Activated T-cell treated with anti-CD3 and anti-CD28 coated beads, Interleukin-2, amount 50 U/mL, for 24 hours (primary cell): ENCODE results near the gene RGS13.
"Not testable (repeated sequence)": the region's sequence is repeated elsewhere in the genome, so short reads cannot be mapped to it uniquely, and the experiment has no call there.

ENCODE experiments used
- DNase-seq: peaks from one replicate; pipeline ENCODE4 v3.0.0-alpha.2; 2020
- H3K27ac Mint-ChIP-seq: 2 replicates; pipeline ENCODE4 v1.8.0; 2020; ENCODE audit warnings: mild to moderate bottlenecking, mixed read lengths
- H3K27me3 Mint-ChIP-seq: 2 replicates; pipeline ENCODE4 v1.8.0; 2020; ENCODE audit warnings: mixed read lengths
- H3K36me3 Mint-ChIP-seq: 2 replicates; pipeline ENCODE4 v1.8.0; 2020; ENCODE audit warnings: low read depth, mixed read lengths
- H3K4me1 Mint-ChIP-seq: 2 replicates; pipeline ENCODE4 v1.8.0; 2020; ENCODE audit warnings: low read depth, mixed read lengths
- H3K4me3 Mint-ChIP-seq: 2 replicates; pipeline ENCODE4 v1.8.0; 2020; ENCODE audit warnings: mild to moderate bottlenecking, moderate library complexity, mixed read lengths
- H3K9me3 Mint-ChIP-seq: 2 replicates; pipeline ENCODE4 v1.8.0; 2020; ENCODE audit warnings: mixed read lengths

Gene RGS13

GRCh38 chr1:192682335-192682734 is 46.4 kb downstream of the RGS13 start:
- Mint-ChIP-seq H3K4me1 (no peaks in the 10 kb centered on the region), H3K9me3 (peaks cover 3% of the 10 kb centered on the region), H3K36me3 (no peaks in the 10 kb centered on the region), H3K27ac (no peak overlapping the region), H3K27me3 (peaks cover 8% of the 10 kb centered on the region), H3K4me3 (no peak overlapping the region)
- no peak for DNase-seq

- H3K9me3 Mint-ChIP-seq, H3K4me1 Mint-ChIP-seq, H3K27ac Mint-ChIP-seq, DNase-seq, H3K4me3 Mint-ChIP-seq, H3K36me3 Mint-ChIP-seq: not testable (repeated sequence)
- peaks cover 14% of the 10 kb centered on the region for H3K27me3 Mint-ChIP-seq
Observed at GRCh38 chr1:192683081-192683480, 47.1 kb downstream of the RGS13 start.

GRCh38 chr1:192689459-192689858 is 53.5 kb downstream of the RGS13 start:
- no peaks in the 10 kb centered on the region for H3K36me3 Mint-ChIP-seq
- H3K4me1 Mint-ChIP-seq: no peaks in the 10 kb centered on the region
- no peak overlapping the region for H3K27ac Mint-ChIP-seq
- H3K4me3 Mint-ChIP-seq: no peak overlapping the region
- DNase-seq: no peak
- H3K27me3 Mint-ChIP-seq: peaks cover 44% of the 10 kb centered on the region
- peaks cover 2% of the 10 kb centered on the region for H3K9me3 Mint-ChIP-seq

GRCh38 chr1:192691041-192691440 is 55.1 kb downstream of the RGS13 start:
- Mint-ChIP-seq H3K27me3 (peaks cover 45% of the 10 kb centered on the region), H3K9me3 (peaks cover 2% of the 10 kb centered on the region), H3K4me1 (no peaks in the 10 kb centered on the region), H3K36me3 (no peaks in the 10 kb centered on the region), H3K4me3 (no peak overlapping the region), H3K27ac (no peak overlapping the region)
- DNase-seq: no peak

GRCh38 chr1:192696082-192696481 is 60.1 kb downstream of the RGS13 start:
- Mint-ChIP-seq H3K36me3 (no peaks in the 10 kb centered on the region), H3K27ac (no peak overlapping the region), H3K4me3 (no peak overlapping the region), H3K4me1 (peaks cover 2% of the 10 kb centered on the region), H3K27me3 (peaks cover 23% of the 10 kb centered on the region), H3K9me3 (peaks cover 2% of the 10 kb centered on the region)
- no peak for DNase-seq

GRCh38 chr1:192697771-192698170 is 61.8 kb downstream of the RGS13 start:
- Mint-ChIP-seq H3K27me3 (peaks cover 14% of the 10 kb centered on the region), H3K36me3 (no peaks in the 10 kb centered on the region)

GRCh38 chr1:192698731-192699130 is 62.8 kb downstream of the RGS13 start:
- DNase-seq: no peak
- peaks cover 12% of the 10 kb centered on the region for H3K27me3 Mint-ChIP-seq
- H3K36me3 Mint-ChIP-seq: no peaks in the 10 kb centered on the region
- H3K9me3 Mint-ChIP-seq: no peaks in the 10 kb centered on the region
- no peak overlapping the region for H3K4me3 Mint-ChIP-seq
- no peak overlapping the region for H3K27ac Mint-ChIP-seq
- H3K4me1 Mint-ChIP-seq: peaks cover 15% of the 10 kb centered on the region

More at GRCh38 chr1:192697771-192698170, 61.8 kb downstream of the RGS13 start:
- peaks cover 9% of the 10 kb centered on the region for H3K4me1 Mint-ChIP-seq
- DNase-seq: no peak
- no peaks in the 10 kb centered on the region for H3K9me3 Mint-ChIP-seq
- H3K27ac Mint-ChIP-seq: no peak overlapping the region
- no peak overlapping the region for H3K4me3 Mint-ChIP-seq

- Mint-ChIP-seq H3K9me3 (no peaks in the 10 kb centered on the region), H3K4me1 (peaks cover 17% of the 10 kb centered on the region), H3K4me3 (no peak overlapping the region), H3K36me3 (no peaks in the 10 kb centered on the region), H3K27me3 (peaks cover 6% of the 10 kb centered on the region), H3K27ac (no peak overlapping the region)
- no peak for DNase-seq
Observed at GRCh38 chr1:192700834-192701271, 64.9 kb downstream of the RGS13 start.

- no peak for DNase-seq
- peaks cover 17% of the 10 kb centered on the region for H3K4me1 Mint-ChIP-seq
- H3K27me3 Mint-ChIP-seq: peaks cover 6% of the 10 kb centered on the region
- no peaks in the 10 kb centered on the region for H3K36me3 Mint-ChIP-seq
- H3K27ac Mint-ChIP-seq: no peak overlapping the region
- H3K4me3 Mint-ChIP-seq: no peak overlapping the region
- H3K9me3 Mint-ChIP-seq: no peaks in the 10 kb centered on the region
Observed at GRCh38 chr1:192702212-192702902, 66.4 kb downstream of the RGS13 start.

GRCh38 chr1:192703283-192704206 is 67.6 kb downstream of the RGS13 start:
- DNase-seq: no peak
- H3K27ac Mint-ChIP-seq: peak overlapping the region; percentile 62
- H3K27me3 Mint-ChIP-seq: peaks cover 2% of the 10 kb centered on the region
- no peaks in the 10 kb centered on the region for H3K36me3 Mint-ChIP-seq
- H3K9me3 Mint-ChIP-seq: no peaks in the 10 kb centered on the region
- peaks cover 17% of the 10 kb centered on the region for H3K4me1 Mint-ChIP-seq
- no peak overlapping the region for H3K4me3 Mint-ChIP-seq

- DNase-seq: no peak
- Mint-ChIP-seq H3K4me1 (peaks cover 17% of the 10 kb centered on the region), H3K9me3 (no peaks in the 10 kb centered on the region)
Observed at GRCh38 chr1:192705510-192705909, 69.6 kb downstream of the RGS13 start.

GRCh38 chr1:192706936-192707335 is 71.0 kb downstream of the RGS13 start:
- H3K36me3 Mint-ChIP-seq: no peaks in the 10 kb centered on the region
- DNase-seq: no peak
- no peak overlapping the region for H3K27ac Mint-ChIP-seq
- peaks cover 11% of the 10 kb centered on the region for H3K4me1 Mint-ChIP-seq
- H3K9me3 Mint-ChIP-seq: no peaks in the 10 kb centered on the region
- no peak overlapping the region for H3K4me3 Mint-ChIP-seq
- peaks cover 6% of the 10 kb centered on the region for H3K27me3 Mint-ChIP-seq

More at GRCh38 chr1:192705510-192705909, 69.6 kb downstream of the RGS13 start:
- peaks cover 2% of the 10 kb centered on the region for H3K27me3 Mint-ChIP-seq
- H3K4me3 Mint-ChIP-seq: no peak overlapping the region
- H3K27ac Mint-ChIP-seq: no peak overlapping the region
- no peaks in the 10 kb centered on the region for H3K36me3 Mint-ChIP-seq

- no peak overlapping the region for H3K27ac Mint-ChIP-seq
- no peak overlapping the region for H3K4me3 Mint-ChIP-seq
- peaks cover 12% of the 10 kb centered on the region for H3K27me3 Mint-ChIP-seq
- H3K36me3 Mint-ChIP-seq: no peaks in the 10 kb centered on the region
- H3K4me1 Mint-ChIP-seq: peaks cover 8% of the 10 kb centered on the region
- H3K9me3 Mint-ChIP-seq: no peaks in the 10 kb centered on the region
- DNase-seq: no peak
Observed at GRCh38 chr1:192707978-192708547, 72.1 kb downstream of the RGS13 start.

- Mint-ChIP-seq H3K27me3 (peaks cover 23% of the 10 kb centered on the region), H3K36me3 (no peaks in the 10 kb centered on the region), H3K9me3 (no peaks in the 10 kb centered on the region), H3K27ac (no peak overlapping the region), H3K4me3 (no peak overlapping the region), H3K4me1 (no peaks in the 10 kb centered on the region)
- no peak for DNase-seq
Observed at GRCh38 chr1:192709544-192709943, 73.6 kb downstream of the RGS13 start.
